ENCODE results near the gene TTC27.

- TF ChIP-seq, protein P1, sequence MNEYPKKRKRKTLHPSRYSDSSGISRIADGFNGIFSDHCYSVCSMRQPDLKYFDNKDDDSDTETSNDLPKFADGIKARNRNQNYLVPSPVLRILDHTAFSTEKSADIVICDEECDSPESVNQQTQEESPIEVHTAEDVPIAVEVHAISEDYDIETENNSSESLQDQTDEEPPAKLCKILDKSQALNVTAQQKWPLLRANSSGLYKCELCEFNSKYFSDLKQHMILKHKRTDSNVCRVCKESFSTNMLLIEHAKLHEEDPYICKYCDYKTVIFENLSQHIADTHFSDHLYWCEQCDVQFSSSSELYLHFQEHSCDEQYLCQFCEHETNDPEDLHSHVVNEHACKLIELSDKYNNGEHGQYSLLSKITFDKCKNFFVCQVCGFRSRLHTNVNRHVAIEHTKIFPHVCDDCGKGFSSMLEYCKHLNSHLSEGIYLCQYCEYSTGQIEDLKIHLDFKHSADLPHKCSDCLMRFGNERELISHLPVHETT (CRISPR knock-in tag; conservative IDR thresholded peaks at IDR 0.05), result no peak
- TF ChIP-seq ZKSCAN1 (IDR thresholded peaks at IDR 0.05; ENCODE audit: low read length) (no peak), TARDBP (CRISPR knock-in tag; IDR thresholded peaks at IDR 0.05) (no peak), GATA4 (IDR thresholded peaks at IDR 0.05; ENCODE audit: borderline replicate concordance, low read depth) (no peak), ZNF432 (CRISPR knock-in tag; IDR thresholded peaks at IDR 0.05; ENCODE audit: borderline replicate concordance) (no peak), CTCF (CRISPR knock-in tag; IDR thresholded peaks at IDR 0.05) (no peak), PHF20 (CRISPR knock-in tag; IDR thresholded peaks at IDR 0.05) (no peak), ZFP37 (CRISPR knock-in tag; IDR thresholded peaks at IDR 0.05; ENCODE audit: borderline replicate concordance) (no peak), DPF2 (CRISPR knock-in tag; IDR thresholded peaks at IDR 0.05; ENCODE audit: borderline replicate concordance, low read depth) (no peak), ZNF292 (CRISPR knock-in tag; IDR thresholded peaks at IDR 0.05; ENCODE audit: borderline replicate concordance, low read depth) (no peak), TBP (CRISPR knock-in tag; IDR thresholded peaks at IDR 0.05) (no peak), SNAI1 (CRISPR knock-in tag; IDR thresholded peaks at IDR 0.05; ENCODE audit: borderline replicate concordance) (no peak), FOSL2 (CRISPR knock-in tag; IDR thresholded peaks at IDR 0.05) (no peak)
These were observed 3.0 kb upstream of the TTC27 start for GRCh38 chr2:32624812-32625211.

Measured in HepG2 (cell line).